GM06990 (cell line): ENCODE data around the gene SLC22A3.

ENCODE experiments used
- DNase-seq: peaks from one replicate; pipeline ENCODE4 v3.0.0-alpha.2; 2011; ENCODE audit not compliant: insufficient read length; ENCODE audit errors: extremely low read depth
- H3K27me3 ChIP-seq: replicated peaks from 2 replicates; pipeline ENCODE4 v1.6.0; 2011; ENCODE audit warnings: low read length; ENCODE audit not compliant: control insufficient read depth, insufficient read depth
- H3K36me3 ChIP-seq: 2 replicates; pipeline ENCODE4 v1.5.1; 2011; ENCODE audit warnings: low read length; ENCODE audit not compliant: control insufficient read depth, insufficient read depth
- H3K4me3 ChIP-seq: replicated peaks from 2 replicates; pipeline ENCODE4 v1.5.1; 2011; ENCODE audit warnings: low read depth, mild to moderate bottlenecking, control low read depth, low read length
- TF ChIP-seq, protein P1 (sequence below): IDR thresholded peaks from 2 replicates; pipeline ENCODE4 v1.5.1; 2011; ENCODE audit warnings: low read length, control low read depth, mild to moderate bottlenecking, inconsistent platforms; ENCODE audit not compliant: insufficient read depth, poor library complexity, severe bottlenecking

The SLC22A3 gene

DNA sequence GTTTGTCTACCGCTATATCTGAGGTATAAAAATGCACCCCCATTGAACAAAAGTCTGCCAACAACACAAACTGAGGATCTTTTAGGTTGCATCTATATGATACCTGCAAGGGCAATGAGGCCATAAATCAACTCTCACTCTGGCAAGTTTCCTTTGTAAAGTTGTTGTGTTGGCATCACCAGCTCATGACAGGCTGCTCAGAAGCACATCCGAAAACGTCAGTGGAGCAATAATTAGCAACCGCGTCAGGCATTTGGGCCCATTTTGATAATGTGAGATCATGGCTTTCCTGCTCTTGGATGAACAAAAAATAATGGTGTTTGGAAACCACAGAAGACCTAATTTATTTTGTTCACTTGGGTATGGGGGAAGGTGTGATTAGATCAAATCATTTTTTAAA, 12.0 kb upstream of the SLC22A3 start:
- DNase-seq, result no peak
- TF ChIP-seq, protein P1, sequence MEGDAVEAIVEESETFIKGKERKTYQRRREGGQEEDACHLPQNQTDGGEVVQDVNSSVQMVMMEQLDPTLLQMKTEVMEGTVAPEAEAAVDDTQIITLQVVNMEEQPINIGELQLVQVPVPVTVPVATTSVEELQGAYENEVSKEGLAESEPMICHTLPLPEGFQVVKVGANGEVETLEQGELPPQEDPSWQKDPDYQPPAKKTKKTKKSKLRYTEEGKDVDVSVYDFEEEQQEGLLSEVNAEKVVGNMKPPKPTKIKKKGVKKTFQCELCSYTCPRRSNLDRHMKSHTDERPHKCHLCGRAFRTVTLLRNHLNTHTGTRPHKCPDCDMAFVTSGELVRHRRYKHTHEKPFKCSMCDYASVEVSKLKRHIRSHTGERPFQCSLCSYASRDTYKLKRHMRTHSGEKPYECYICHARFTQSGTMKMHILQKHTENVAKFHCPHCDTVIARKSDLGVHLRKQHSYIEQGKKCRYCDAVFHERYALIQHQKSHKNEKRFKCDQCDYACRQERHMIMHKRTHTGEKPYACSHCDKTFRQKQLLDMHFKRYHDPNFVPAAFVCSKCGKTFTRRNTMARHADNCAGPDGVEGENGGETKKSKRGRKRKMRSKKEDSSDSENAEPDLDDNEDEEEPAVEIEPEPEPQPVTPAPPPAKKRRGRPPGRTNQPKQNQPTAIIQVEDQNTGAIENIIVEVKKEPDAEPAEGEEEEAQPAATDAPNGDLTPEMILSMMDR, result no peak
- Histone ChIP-seq H3K27me3 (no peaks in the 10 kb centered on the region; the same call in 1 of the 2 replicates), H3K36me3 (no peaks in the 10 kb centered on the region), H3K4me3 (no peak overlapping the region)

DNA sequence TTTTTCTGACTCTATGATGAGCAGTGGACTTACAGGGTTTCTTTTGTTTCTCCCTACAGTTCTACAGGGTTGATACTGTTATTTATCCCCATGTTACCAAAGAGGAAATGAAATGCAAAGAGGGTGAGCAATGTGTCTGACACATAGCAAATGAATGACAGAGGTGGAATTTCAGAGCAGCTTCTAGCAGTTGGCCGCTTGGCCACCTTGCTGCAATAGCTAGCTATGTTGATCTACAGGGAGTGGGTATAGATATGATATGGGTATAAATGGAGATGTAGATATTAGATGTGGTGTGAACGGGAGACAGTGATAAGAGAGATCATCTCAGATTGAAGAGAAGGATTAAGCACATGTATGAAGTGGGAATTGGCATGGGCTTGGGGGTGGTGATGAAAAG, 10.9 kb upstream of the SLC22A3 start:
- DNase-seq, result no peak
- H3K36me3 ChIP-seq, result no peaks in the 10 kb centered on the region
- H3K4me3 ChIP-seq, result no peak overlapping the region
- H3K27me3 ChIP-seq, result no peaks in the 10 kb centered on the region; the same call in 1 of the 2 replicates
- TF ChIP-seq, protein P1, result no peak

DNA sequence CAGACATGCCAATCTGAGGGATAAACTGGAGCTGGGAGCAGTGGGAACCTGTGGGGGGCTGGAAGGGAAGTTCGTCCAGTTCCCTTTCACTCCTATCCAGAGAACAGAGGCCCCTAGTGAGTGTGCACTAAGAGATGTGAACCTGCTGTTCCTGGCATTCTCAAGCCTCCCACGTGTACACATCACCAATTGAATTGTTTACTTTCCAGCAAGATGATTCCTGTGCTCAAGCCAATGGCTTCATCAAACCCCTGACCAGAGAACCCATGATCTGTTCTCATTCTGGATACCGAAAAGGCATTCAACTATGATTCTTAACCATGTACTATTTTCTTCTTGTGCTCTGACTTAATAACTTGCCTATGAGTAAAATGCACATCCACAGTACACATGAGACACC, 10.2 kb upstream of the SLC22A3 start:
- no peak overlapping the region for H3K4me3 ChIP-seq
- H3K36me3 ChIP-seq, result no peaks in the 10 kb centered on the region
- no peaks in the 10 kb centered on the region; the same call in 1 of the 2 replicates for H3K27me3 ChIP-seq
- no peak for DNase-seq
- TF ChIP-seq, protein P1, result no peak

DNA sequence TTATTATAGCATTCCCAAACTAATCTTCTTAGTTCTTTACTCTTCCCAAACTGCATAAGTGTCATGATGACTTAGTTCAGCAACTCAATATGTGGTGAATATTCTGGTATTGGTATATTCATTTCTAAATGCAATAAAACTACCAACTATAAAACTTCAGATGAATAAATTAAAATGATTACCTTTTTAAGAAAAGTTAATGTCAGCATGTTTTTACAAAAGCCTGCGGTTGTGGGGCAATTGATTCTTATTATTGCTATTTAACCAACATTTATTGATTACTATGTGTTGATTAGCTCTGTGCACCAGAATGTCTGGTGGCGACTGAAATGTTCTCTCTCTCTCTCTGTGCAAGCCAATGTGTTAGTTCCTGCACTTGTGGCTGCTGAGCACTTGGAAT, 5.0 kb upstream of the SLC22A3 start:
- TF ChIP-seq, protein P1, result no peak
- H3K4me3 ChIP-seq, result no peak overlapping the region

DNA sequence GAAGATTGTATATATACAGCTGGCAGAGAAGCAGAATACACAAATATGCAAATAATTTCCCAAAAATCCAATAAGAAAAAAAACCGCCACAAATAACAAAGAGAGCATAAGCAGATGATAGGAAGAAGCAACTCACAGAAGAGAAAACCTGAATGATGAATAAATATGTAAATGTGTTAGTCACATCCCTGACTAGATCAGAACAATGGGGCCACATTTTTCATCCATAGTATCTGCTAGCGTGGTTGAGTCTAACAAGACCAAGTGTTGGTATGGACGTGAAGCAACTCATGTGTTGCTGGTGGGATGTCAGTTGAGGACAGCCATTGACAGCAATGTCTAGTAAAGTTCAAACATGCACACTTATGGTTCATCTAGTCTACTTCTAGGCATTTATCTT, 3.9 kb upstream of the SLC22A3 start:
- DNase-seq, result no peak
- Histone ChIP-seq H3K27me3 (no peaks in the 10 kb centered on the region), H3K36me3 (no peaks in the 10 kb centered on the region), H3K4me3 (no peak overlapping the region)
- TF ChIP-seq, protein P1, result no peak

More for the DNA sequence above, 5.0 kb upstream of the SLC22A3 start:
- no peaks in the 10 kb centered on the region for H3K36me3 ChIP-seq
- DNase-seq, result no peak
- H3K27me3 ChIP-seq, result no peaks in the 10 kb centered on the region
